GM12878 (cell line): ENCODE data around the gene ZNF133.

ENCODE experiments used
- IRF3 ChIP-seq: fragments of 450-650 bp; IDR thresholded peaks from 2 replicates; pipeline ENCODE4 v1.6.1; 2014; ENCODE audit warnings: mild to moderate bottlenecking
- NR2C1 ChIP-seq: fragments of 450-650 bp; IDR thresholded peaks from 2 replicates; pipeline ENCODE4 v1.6.1; 2017; ENCODE audit warnings: antibody characterized with exemption, mild to moderate bottlenecking, moderate library complexity
- POLR2A ChIP-seq: IDR thresholded peaks from 2 replicates; pipeline ENCODE4 v1.6.1; 2011; ENCODE audit warnings: low read depth, mild to moderate bottlenecking, low read length
- POLR2AphosphoS5 ChIP-seq: IDR thresholded peaks from 2 replicates; pipeline ENCODE4 v1.6.1; 2011; ENCODE audit warnings: mild to moderate bottlenecking, low read length, inconsistent platforms
- ZZZ3 ChIP-seq: IDR thresholded peaks from 2 replicates; pipeline ENCODE4 v1.6.1; 2011; ENCODE audit warnings: low read depth; ENCODE audit not compliant: control insufficient read depth, insufficient read length

- TF ChIP-seq IRF3: no peak
- no peak for TF ChIP-seq ZZZ3
- TF ChIP-seq POLR2A: no peak
- no peak for TF ChIP-seq POLR2AphosphoS5
- TF ChIP-seq NR2C1: no peak
Measured at GRCh38 chr20:18326990-18327389, 38.7 kb downstream of the ZNF133 start.
